Fibroblast of lung (primary cell): ENCODE data around the gene HNRNPAB.

ENCODE experiments used
- CTCF ChIP-seq, 2 donors: IDR thresholded peaks in 1 of 2; conservative IDR thresholded peaks in 1 of 2; 1 replicate in 1 of 2; 2 replicates in 1 of 2; pipeline ENCODE4 v1.5.1; 2011 to 2012; ENCODE audit warnings: low read length in 2 of 2, control low read depth in 1 of 2, inconsistent platforms in 1 of 2, low read depth in 1 of 2, mild to moderate bottlenecking in 1 of 2
- EZH2 ChIP-seq: IDR thresholded peaks from 2 replicates; pipeline ENCODE4 v1.5.1; 2012; ENCODE audit warnings: low read length, control low read depth, mild to moderate bottlenecking; ENCODE audit errors: missing control alignments

DNA sequence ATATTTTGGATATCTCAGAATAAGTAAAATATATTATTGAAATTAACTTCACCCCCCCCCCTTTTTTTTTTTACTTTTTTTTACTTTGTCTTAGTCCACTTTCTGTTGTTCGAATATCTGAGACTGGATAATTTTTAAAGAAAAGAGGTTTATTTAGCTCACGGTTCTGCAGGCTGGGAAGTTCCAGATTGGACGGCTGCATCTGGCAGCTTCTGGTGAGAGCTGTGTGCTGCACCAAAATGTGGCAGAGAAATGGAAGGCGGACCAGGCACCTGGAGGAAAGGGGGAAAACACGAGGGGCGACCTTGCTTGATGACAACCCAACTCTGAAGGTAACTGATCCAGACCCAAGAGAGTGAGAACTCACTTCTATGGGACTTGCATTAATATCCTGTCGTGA lies 11.5 kb upstream of the HNRNPAB start:
- TF ChIP-seq CTCF (conservative IDR thresholded peaks at IDR 0.05 in 1 of 2, IDR thresholded peaks at IDR 0.05 in 1 of 2; ENCODE audit: low read depth in 1 of 2, low read length in 2 of 2) (no peak), EZH2 (no peak)
